Measurements from ENCODE around the gene MYO16. TPM values are rescaled to one million over a fixed set of nuclear protein-coding genes. Genes with fewer than 3 reads are reported as not detected.
"Not testable (repeated sequence)": the region's sequence is repeated elsewhere in the genome, so short reads cannot be mapped to it uniquely, and the experiment has no call there.

The MYO16 gene
- total and polyA plus RNA-seq, 7 donors: under 0.01 to 0.33 (median 0.28) TPM; not detected in 2

DNA sequence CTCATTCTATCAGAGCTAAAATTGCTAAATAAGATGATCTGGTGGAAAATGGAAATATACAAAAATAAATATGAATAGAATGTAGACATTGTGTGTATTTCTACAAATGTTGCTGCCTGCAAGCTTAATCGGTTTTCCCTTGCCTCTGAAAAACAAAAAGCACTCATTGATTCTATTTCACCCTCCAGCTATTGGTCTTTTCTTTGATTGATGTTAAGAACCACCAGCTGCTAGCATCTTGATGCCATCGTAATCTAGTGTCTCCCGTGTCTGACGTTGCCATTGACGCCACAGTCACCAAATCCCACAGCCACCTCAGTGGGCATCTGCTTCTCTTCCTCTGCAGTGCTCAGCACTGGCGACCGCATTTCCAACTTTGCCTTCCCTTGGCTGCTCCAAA lies 461.8 kb downstream of the MYO16 start:
- Histone ChIP-seq H3K4me1 (no peaks in the 10 kb centered on the region), H3K27ac (no peak overlapping the region), H3K36me3 (no peaks in the 10 kb centered on the region), H3K4me3 (no peak overlapping the region), H3K27me3 (no peaks in the 10 kb centered on the region), H3K9me3 (no peaks in the 10 kb centered on the region)
- TF ChIP-seq, protein P1, sequence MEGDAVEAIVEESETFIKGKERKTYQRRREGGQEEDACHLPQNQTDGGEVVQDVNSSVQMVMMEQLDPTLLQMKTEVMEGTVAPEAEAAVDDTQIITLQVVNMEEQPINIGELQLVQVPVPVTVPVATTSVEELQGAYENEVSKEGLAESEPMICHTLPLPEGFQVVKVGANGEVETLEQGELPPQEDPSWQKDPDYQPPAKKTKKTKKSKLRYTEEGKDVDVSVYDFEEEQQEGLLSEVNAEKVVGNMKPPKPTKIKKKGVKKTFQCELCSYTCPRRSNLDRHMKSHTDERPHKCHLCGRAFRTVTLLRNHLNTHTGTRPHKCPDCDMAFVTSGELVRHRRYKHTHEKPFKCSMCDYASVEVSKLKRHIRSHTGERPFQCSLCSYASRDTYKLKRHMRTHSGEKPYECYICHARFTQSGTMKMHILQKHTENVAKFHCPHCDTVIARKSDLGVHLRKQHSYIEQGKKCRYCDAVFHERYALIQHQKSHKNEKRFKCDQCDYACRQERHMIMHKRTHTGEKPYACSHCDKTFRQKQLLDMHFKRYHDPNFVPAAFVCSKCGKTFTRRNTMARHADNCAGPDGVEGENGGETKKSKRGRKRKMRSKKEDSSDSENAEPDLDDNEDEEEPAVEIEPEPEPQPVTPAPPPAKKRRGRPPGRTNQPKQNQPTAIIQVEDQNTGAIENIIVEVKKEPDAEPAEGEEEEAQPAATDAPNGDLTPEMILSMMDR (IDR thresholded peaks at IDR 0.05): no peak
- TF ChIP-seq POLR2A (IDR thresholded peaks at IDR 0.05) (no peak), POLR2AphosphoS5 (IDR thresholded peaks at IDR 0.05) (no peak), EP300 (IDR thresholded peaks at IDR 0.05) (no peak)
- 92 to 94% methylated on average over 7 of the region's 7 CpGs for WGBS, 2 donors
- DNase-seq: no peak
- intact Hi-C loops (cut with DNase I): no loop called here

- 87 to 90% methylated on average over 3 of the region's 3 CpGs for WGBS, 2 donors
- H3K4me1 ChIP-seq; DNase-seq; H3K27me3 ChIP-seq; intact Hi-C loops (cut with DNase I); H3K36me3 ChIP-seq; H3K27ac ChIP-seq; H3K4me3 ChIP-seq; H3K9me3 ChIP-seq: not testable (repeated sequence)
Measured at GRCh38 chr13:109092186-109092585, 462.8 kb downstream of the MYO16 start.

DNA sequence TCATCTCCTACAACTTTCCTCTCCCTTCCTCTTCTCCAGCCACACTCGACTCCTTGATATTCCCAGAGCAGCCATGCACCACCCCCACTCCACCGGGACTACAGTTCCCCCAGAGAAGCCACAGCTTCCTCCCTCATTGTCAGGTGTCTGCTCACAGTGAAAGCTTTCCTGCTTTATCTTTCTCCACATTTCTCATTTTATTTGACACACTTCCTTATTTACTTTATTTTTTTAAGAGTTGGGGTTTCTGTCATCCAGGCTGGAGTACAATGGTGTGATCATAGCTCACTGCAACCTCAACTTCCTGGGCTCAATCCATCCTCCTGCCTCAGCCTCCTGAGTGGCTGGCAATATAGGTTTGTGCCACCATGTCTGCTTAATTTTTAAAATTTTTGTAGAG lies 464.6 kb downstream of the MYO16 start:
- no peak overlapping the region for H3K27ac ChIP-seq
- no peak for DNase-seq
- WGBS, 2 donors: 27 to 45% methylated on average over 2 of the region's 2 CpGs
- TF ChIP-seq POLR2A (IDR thresholded peaks at IDR 0.05): no peak
- no peak for TF ChIP-seq POLR2AphosphoS5 (IDR thresholded peaks at IDR 0.05)
- TF ChIP-seq EP300 (IDR thresholded peaks at IDR 0.05): no peak
- TF ChIP-seq, protein P1 (IDR thresholded peaks at IDR 0.05): no peak
- H3K9me3 ChIP-seq: no peaks in the 10 kb centered on the region
- H3K4me1 ChIP-seq: no peaks in the 10 kb centered on the region
- no peaks in the 10 kb centered on the region for H3K27me3 ChIP-seq
- no peaks in the 10 kb centered on the region for H3K36me3 ChIP-seq
- H3K4me3 ChIP-seq: no peak overlapping the region
- intact Hi-C loops (cut with DNase I): no loop called here

DNA sequence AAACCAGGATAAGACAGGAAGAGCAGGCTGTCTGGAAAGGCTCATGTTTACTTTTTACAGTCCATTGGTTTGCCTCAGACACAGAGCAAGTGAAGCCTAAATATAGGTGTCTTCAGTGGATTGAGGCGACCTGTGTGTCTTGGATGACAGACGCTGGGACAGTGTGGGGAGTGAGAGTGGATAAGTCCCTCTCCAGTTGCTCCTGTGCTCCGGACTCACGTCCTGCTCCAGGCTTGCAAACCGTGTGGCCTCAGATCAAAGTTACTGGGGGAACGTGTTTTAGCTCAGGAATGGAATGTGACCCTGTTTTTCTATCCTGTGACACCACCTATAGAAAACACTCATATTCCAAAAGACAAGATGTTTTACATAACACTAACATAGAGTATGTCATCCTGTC lies 465.7 kb downstream of the MYO16 start:
- intact Hi-C loops (cut with DNase I): no loop called here
- Histone ChIP-seq H3K27me3 (no peaks in the 10 kb centered on the region), H3K27ac (no peak overlapping the region), H3K4me1 (peaks cover 0 to under 1% (median 0%) of the 10 kb centered on the region in 4 donors), H3K9me3 (no peaks in the 10 kb centered on the region), H3K36me3 (no peaks in the 10 kb centered on the region), H3K4me3 (no peak overlapping the region)
- WGBS, 2 donors: 48 to 75% methylated on average over 6 of the region's 6 CpGs
- DNase-seq: no peak
- TF ChIP-seq POLR2A (IDR thresholded peaks at IDR 0.05) (no peak), EP300 (IDR thresholded peaks at IDR 0.05) (no peak)
- TF ChIP-seq, protein P1 (IDR thresholded peaks at IDR 0.05): no peak

DNA sequence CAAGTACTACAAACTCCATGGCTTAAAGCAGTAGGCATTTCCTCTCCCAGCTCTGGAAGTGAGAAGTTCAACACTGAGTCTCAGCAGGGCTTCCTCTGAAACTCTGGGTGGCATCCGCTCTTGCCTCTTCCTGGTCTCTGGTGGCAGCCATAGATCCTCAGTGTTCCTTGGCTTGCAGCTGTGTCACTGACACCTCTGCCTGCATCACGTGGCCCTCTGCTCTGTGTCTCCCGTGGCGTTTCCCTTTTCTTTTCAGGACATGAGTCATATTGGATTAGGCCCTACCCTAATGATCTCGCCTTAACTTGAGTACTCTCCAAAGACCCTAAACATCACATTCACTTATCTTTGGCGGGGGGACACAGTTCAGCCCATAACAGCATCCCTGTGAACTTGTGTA lies 466.7 kb downstream of the MYO16 start:
- TF ChIP-seq POLR2A (IDR thresholded peaks at IDR 0.05) (no peak), POLR2AphosphoS5 (IDR thresholded peaks at IDR 0.05) (no peak), EP300 (IDR thresholded peaks at IDR 0.05) (no peak)
- TF ChIP-seq, protein P1 (IDR thresholded peaks at IDR 0.05): no peak
- Histone ChIP-seq H3K4me3 (no peak overlapping the region), H3K36me3 (no peaks in the 10 kb centered on the region), H3K9me3 (no peaks in the 10 kb centered on the region), H3K27me3 (no peaks in the 10 kb centered on the region), H3K27ac (no peak overlapping the region), H3K4me1 (peaks cover 0 to 11% (median 7%) of the 10 kb centered on the region in 4 donors)
- intact Hi-C loops (cut with DNase I): no loop called here
- 48 to 76% methylated on average over 6 of the region's 6 CpGs for WGBS, 2 donors
- no peak for DNase-seq
